ENCODE measurements around the gene CYRIA. TPM values are rescaled to one million over a fixed set of nuclear protein-coding genes. Genes with fewer than 3 reads are reported as not detected.

The CYRIA gene
- total RNA-seq, 4 donors from 2014 or later: 19.0 to 27.4 (median 20.9) TPM

- no peak for TF ChIP-seq CTCF (IDR thresholded peaks at IDR 0.05; ENCODE audit: low read depth)
Measured at GRCh38 chr2:16628314-16628713, 37.3 kb downstream of the CYRIA start.

- TF ChIP-seq CTCF (IDR thresholded peaks at IDR 0.05; ENCODE audit: low read depth): no peak
Measured at GRCh38 chr2:16626997-16627605, 38.5 kb downstream of the CYRIA start.

- TF ChIP-seq CTCF (IDR thresholded peaks at IDR 0.05; ENCODE audit: low read depth): no peak
Measured at GRCh38 chr2:16626497-16626896, 39.1 kb downstream of the CYRIA start.

GRCh38 chr2:16625759-16626158, 39.9 kb downstream of the CYRIA start:
- no peak for TF ChIP-seq CTCF (IDR thresholded peaks at IDR 0.05; ENCODE audit: low read depth)

- no peak for TF ChIP-seq CTCF (IDR thresholded peaks at IDR 0.05; ENCODE audit: low read depth)
Measured at GRCh38 chr2:16625201-16625729, 40.4 kb downstream of the CYRIA start.

GRCh38 chr2:16624436-16624780, 41.2 kb downstream of the CYRIA start:
- TF ChIP-seq CTCF (IDR thresholded peaks at IDR 0.05; ENCODE audit: low read depth): no peak

- no peak for TF ChIP-seq CTCF (IDR thresholded peaks at IDR 0.05; ENCODE audit: low read depth)
Measured at GRCh38 chr2:16623564-16624435, 41.8 kb downstream of the CYRIA start.
